Keratinocyte (primary cell): ENCODE data around the gene RPP14. TPM values are rescaled to one million over a fixed set of nuclear protein-coding genes. Genes with fewer than 3 reads are reported as not detected.

Source experiments
- DNase-seq: peaks from one replicate; pipeline ENCODE4 v3.0.0-alpha.2; 2011; ENCODE audit warnings: low read depth, missing footprints, low spot score
- FAIRE-seq: peaks from 2 replicates; lab custom pipeline; 2011; peaks lifted over from hg19 to GRCh38; lab: Jason Lieb, UNC
- H2AFZ ChIP-seq: 2 replicates; pipeline ENCODE4 v1.6.0; 2012; ENCODE audit warnings: low read length, control low read depth, inconsistent platforms; ENCODE audit not compliant: control insufficient read depth
- H3K27ac ChIP-seq: 2 replicates; pipeline ENCODE4 v1.5.1; 2011; ENCODE audit warnings: low read length; ENCODE audit not compliant: control insufficient read depth, insufficient read depth
- H3K27me3 ChIP-seq: 3 replicates; pipeline ENCODE4 v1.6.0; 2011; ENCODE audit warnings: low read length; ENCODE audit not compliant: control insufficient read depth, insufficient read depth; ENCODE audit errors: extremely low read depth
- H3K36me3 ChIP-seq, 2 experiments: 2 replicates in 1 of 2; 3 replicates in 1 of 2; pipeline ENCODE4 v1.5.1; 2011; ENCODE audit warnings: low read length in 2 of 2, mild to moderate bottlenecking in 1 of 2; ENCODE audit not compliant: control insufficient read depth in 2 of 2, insufficient read depth in 2 of 2; ENCODE audit errors: extremely low read depth in 1 of 2
- H3K4me1 ChIP-seq: 3 replicates; pipeline ENCODE4 v1.5.1; 2011; ENCODE audit warnings: low read length; ENCODE audit not compliant: control insufficient read depth, insufficient read depth; ENCODE audit errors: extremely low read depth
- H3K4me2 ChIP-seq: 3 replicates; pipeline ENCODE4 v1.6.0; 2011; ENCODE audit warnings: low read depth, low read length; ENCODE audit not compliant: control insufficient read depth, insufficient read depth; ENCODE audit errors: extremely low read depth
- H3K4me3 ChIP-seq, 3 experiments: fragments of 200-600 bp in 1 of 3; sonication (generic) in 1 of 3; 2 replicates in 2 of 3; 3 replicates in 1 of 3; pipeline ENCODE4 v1.5.1; 2011 to 2016; ENCODE audit warnings: low read length in 3 of 3, mild to moderate bottlenecking in 3 of 3, control low read depth in 2 of 3, inconsistent platforms in 1 of 3, low read depth in 1 of 3, mixed read lengths in 1 of 3, mixed run types in 1 of 3, moderate library complexity in 1 of 3; ENCODE audit not compliant: control insufficient read depth in 2 of 3, insufficient read depth in 2 of 3; ENCODE audit errors: extremely low read depth in 1 of 3
- H3K79me2 ChIP-seq: 2 replicates; pipeline ENCODE4 v1.6.0; 2012; ENCODE audit warnings: low read length; ENCODE audit not compliant: control insufficient read depth, insufficient read depth
- H3K9ac ChIP-seq: 3 replicates; pipeline ENCODE4 v1.6.0; 2011; ENCODE audit warnings: low read length; ENCODE audit not compliant: control insufficient read depth, insufficient read depth; ENCODE audit errors: extremely low read depth
- H3K9me1 ChIP-seq: 3 replicates; pipeline ENCODE4 v1.6.0; 2011; ENCODE audit warnings: low read length; ENCODE audit not compliant: control insufficient read depth, insufficient read depth; ENCODE audit errors: extremely low read depth
- H3K9me3 ChIP-seq: 2 replicates; pipeline ENCODE4 v1.5.1; 2012; ENCODE audit warnings: low read depth, low read length; ENCODE audit not compliant: control insufficient read depth
- H4K20me1 ChIP-seq: 3 replicates; pipeline ENCODE4 v1.6.0; 2011; ENCODE audit warnings: low read length; ENCODE audit not compliant: control insufficient read depth, insufficient read depth; ENCODE audit errors: extremely low read depth
- CTCF ChIP-seq, 3 experiments: IDR thresholded peaks in 1 of 3; conservative IDR thresholded peaks in 1 of 3; optimal IDR thresholded peaks in 1 of 3; 2 replicates in 2 of 3; 3 replicates in 1 of 3; pipeline versions ENCODE3 to v1.5.1; 2011; ENCODE audit warnings: low read length in 3 of 3, mild to moderate bottlenecking in 3 of 3, moderate library complexity in 2 of 3, control low read depth in 1 of 3, inconsistent platforms in 1 of 3; ENCODE audit not compliant: insufficient read depth in 2 of 3; ENCODE audit errors: extremely low read depth in 1 of 3
- EZH2 ChIP-seq: IDR thresholded peaks from one replicate; pipeline ENCODE4 v1.6.1; 2012; ENCODE audit warnings: inconsistent platforms, mild to moderate bottlenecking, low read length, moderate library complexity
- dilution Hi-C: fragments of 300-500 bp; cut with MboI; formaldehyde crosslinking; loops from one replicate; pipeline ENCODE4 v1.7.0; 2020; ENCODE audit warnings: low sequenced_read_pairs; ENCODE audit not compliant: extremely low pct_ligation_motif_present
- polyA plus RNA-seq, 5 experiments: library from polyadenylated mRNA; depleted of rRNA in 3 of 5; stranded (reverse) in 3 of 5; stranded (forward) in 1 of 5; unstranded in 1 of 5; fragments of >200 nt; gene quantifications; 1 replicate in 1 of 5; 2 replicates in 3 of 5; 3 replicates in 1 of 5; pipeline versions ENCODE4 v1.2.1 to v1.2.3, GENCODE V29; 2011 to 2012; ENCODE audit warnings: missing spikeins in 2 of 5, low read depth in 1 of 5, low replicate concordance in 1 of 5

The RPP14 gene
- polyA plus RNA-seq, 1 donor (not counting 4 experiments of a cell fraction or from before 2014, with no cell fraction given), result 24.6 TPM

- Histone ChIP-seq H3K9me3 (no peaks in the 10 kb centered on the region), H2AFZ (no peak overlapping the region), H3K4me1 (no peaks in the 10 kb centered on the region), H3K9ac (no peak overlapping the region), H3K27ac (no peak overlapping the region), H3K4me3 (no peak overlapping the region), H4K20me1 (no peaks in the 10 kb centered on the region), H3K36me3 (peaks cover 0 to 5% of the 10 kb centered on the region in 2 experiments), H3K79me2 (no peaks in the 10 kb centered on the region), H3K9me1 (no peaks in the 10 kb centered on the region), H3K4me2 (no peak overlapping the region), H3K27me3 (no peaks in the 10 kb centered on the region)
- dilution Hi-C loops, result no loop called here
- TF ChIP-seq CTCF (optimal IDR thresholded peaks at IDR 0.05 in 1 of 3, IDR thresholded peaks at IDR 0.05 in 1 of 3, conservative IDR thresholded peaks at IDR 0.05 in 1 of 3; ENCODE audit: extremely low read depth in 1 of 3, insufficient read depth in 2 of 3, low read length in 3 of 3), result no peak
- TF ChIP-seq EZH2, result no peak
- DNase-seq (no peak), FAIRE-seq (no peak)
Measured at GRCh38 chr3:58260733-58261132, 45.3 kb upstream of the RPP14 start.

- Histone ChIP-seq H3K9me3 (no peaks in the 10 kb centered on the region), H3K27ac (no peak overlapping the region), H3K4me3 (no peak overlapping the region), H3K9me1 (no peaks in the 10 kb centered on the region), H3K27me3 (no peaks in the 10 kb centered on the region), H3K4me1 (no peaks in the 10 kb centered on the region), H3K36me3 (peaks cover 0 to 5% of the 10 kb centered on the region in 2 experiments), H3K79me2 (no peaks in the 10 kb centered on the region), H2AFZ (no peak overlapping the region), H4K20me1 (no peaks in the 10 kb centered on the region), H3K9ac (no peak overlapping the region), H3K4me2 (no peak overlapping the region)
- dilution Hi-C loops, result no loop called here
- DNase-seq (no peak), FAIRE-seq (no peak)
- TF ChIP-seq CTCF (optimal IDR thresholded peaks at IDR 0.05 in 1 of 3, IDR thresholded peaks at IDR 0.05 in 1 of 3, conservative IDR thresholded peaks at IDR 0.05 in 1 of 3; ENCODE audit: extremely low read depth in 1 of 3, insufficient read depth in 2 of 3, low read length in 3 of 3), result no peak
- no peak for TF ChIP-seq EZH2
Measured at GRCh38 chr3:58261954-58262666, 43.9 kb upstream of the RPP14 start.
